GM19193 (cell line): ENCODE results near the gene IL1RAPL1.

ENCODE experiments used
- POLR2A ChIP-seq: IDR thresholded peaks from 4 replicates; pipeline ENCODE4 v1.6.1; 2011; ENCODE audit not compliant: insufficient read depth, insufficient read length; ENCODE audit errors: extremely low read depth

Gene IL1RAPL1

DNA sequence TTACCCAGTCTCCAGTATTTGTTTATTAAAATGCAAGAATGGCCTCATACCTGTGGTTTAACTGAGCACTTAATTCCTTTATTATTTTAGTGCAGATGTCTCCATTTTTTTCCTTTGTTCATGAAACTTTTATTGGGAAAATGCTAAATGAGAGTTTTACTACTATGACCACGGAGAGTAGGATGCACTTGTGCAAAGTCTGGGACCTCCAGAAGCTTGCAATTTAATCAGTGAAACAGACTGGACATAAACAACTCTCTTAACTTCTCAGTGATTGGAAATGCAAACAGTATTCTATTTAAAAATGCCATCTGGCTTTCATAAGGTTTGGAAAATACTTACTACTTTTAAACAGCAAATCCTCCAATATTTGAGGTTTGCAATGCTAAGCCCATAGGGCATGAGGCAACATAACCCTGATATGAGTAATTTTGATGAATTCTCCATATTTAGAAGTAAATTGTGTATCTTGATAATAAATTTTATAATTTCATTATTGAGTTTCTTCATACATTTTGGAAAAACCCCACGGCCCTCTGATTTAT is 909.5 kb downstream of the IL1RAPL1 start:
- TF ChIP-seq POLR2A: no peak

DNA sequence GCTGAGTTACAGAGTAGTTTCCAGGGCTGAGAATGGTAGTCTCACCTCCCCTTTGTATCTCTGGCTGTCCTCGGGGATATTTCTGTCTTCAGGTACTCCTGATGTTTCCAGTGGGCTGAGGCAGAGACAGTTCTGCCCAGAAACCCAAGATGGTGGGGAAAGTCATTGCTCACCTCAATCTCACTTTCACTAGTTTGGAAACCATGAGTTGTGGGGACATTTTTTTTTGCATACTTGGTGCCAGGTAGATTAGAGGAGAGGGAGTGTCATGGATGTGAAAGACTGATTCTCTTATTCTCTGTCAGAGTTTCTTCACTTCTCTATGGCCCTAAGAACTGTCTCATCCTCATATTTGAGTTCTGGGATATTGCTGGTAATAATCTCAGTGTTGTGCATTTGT is 919.5 kb downstream of the IL1RAPL1 start:
- no peak for TF ChIP-seq POLR2A

DNA sequence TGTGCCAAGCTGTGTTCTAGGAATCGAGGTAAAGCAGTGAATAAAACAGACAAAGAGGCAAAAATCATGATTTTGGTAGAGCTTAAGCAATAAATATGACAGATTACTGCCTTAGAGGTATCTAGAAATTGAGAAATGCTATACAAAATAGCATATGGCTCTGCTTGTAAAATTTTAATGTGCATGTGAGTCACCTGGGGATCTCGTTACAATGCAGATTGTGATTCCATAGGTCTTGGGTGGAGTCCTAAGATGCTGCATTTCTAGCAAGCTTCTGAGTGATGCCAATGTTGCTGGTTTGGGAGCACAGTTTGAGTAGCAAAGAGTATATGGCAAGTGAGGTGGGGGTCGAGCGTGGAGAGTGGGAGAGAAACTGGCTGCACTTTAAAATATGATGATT is 930.9 kb downstream of the IL1RAPL1 start:
- no peak for TF ChIP-seq POLR2A

DNA sequence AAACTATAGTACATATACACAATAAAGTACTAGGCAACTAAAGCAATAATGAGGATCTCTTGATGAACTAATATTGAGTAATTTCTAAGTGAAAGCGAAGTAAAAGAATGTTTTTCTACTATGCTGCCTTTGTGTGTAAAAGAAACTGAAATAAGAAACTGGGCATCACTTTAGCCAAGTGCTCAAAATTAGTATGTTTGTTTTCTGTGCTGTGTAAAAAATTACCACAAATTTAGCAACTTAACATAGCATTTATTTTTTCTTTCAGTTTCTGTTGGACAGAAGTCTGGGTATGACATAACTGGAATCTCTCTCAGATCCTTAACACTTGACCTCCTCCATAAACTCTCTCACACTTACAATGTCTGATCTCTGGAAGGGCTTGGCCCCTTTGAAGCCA is 941.0 kb downstream of the IL1RAPL1 start:
- no peak for TF ChIP-seq POLR2A

DNA sequence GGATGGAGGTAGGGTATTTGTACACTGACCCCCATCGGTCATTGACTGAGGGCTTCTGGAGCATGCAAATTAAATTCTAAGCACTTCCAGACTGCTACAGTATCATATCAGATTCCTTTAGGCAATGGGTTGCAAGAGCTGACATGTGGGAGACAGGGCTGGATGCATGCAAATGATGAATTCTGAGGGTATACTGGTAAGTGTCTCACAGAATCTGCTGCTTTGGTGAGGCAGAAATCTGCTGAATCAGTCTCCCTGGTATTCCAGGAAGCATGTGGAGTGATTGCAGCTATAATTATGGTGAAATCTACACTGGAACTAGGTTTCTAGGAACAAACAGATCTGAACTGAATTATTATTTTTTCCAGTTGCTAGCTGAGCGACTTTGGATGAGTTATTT is 943.3 kb downstream of the IL1RAPL1 start:
- TF ChIP-seq POLR2A: no peak

DNA sequence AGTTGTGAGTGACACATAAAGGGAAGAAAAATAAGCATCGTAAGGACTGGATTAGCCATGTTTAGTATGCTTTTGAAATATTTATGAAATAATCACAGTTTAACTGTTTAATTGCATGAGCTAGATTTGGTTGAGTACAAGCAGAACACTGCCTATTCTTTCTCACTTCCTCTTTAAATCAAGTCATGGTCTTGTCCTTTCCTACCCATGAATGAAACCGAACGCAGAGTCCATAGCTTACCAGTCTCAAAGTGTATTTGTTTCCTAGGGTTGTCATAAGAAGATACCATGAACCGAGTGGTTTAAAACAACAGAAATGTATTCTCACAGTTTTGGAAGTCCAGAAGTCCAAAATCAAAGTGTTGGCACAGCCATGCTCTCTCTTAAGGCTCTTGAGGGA is 944.1 kb downstream of the IL1RAPL1 start:
- TF ChIP-seq POLR2A: no peak

DNA sequence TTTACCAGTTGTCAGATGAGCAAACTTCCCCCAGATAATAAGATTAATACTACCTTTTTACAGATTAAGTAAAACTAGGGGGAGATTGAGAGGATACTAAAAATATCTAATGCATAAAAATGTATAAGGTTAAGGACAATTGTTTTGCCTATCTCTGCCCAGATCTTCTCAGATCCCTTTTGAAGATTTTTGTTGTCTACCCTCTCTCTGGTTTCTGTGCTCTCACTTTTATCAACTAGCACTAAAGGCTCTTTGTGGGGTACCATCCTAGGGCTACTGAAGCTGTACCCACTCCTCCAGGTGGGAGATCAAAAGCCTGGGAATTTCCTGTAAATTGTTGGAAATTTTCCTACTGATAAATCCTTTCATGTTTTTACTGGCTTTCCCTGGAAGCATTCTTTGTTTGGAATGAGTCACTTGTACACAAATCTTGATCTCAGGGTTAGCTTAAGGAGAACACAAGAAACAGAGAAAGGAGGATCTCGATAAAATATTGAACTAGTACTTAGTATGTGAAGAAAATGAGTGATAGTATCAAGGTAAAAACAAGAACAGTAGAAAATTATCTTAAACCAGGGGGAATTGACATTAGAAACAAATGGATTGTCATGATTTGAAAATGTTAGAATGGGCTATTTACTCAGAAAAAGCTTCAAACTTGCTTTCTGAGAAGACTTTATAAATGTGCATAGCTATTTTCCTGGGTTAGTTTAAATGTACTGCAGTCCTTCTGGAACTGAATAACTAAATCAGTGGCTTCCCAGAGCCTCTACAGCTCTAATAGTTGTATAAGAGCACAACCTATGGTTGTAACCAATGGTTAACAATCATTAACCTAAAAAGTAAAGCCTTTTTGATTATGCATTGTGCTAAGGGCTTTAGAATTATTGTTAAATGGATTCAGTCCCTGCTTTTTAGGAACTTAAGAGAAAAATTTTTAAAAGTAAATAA is 948.2 kb downstream of the IL1RAPL1 start:
- no peak for TF ChIP-seq POLR2A

DNA sequence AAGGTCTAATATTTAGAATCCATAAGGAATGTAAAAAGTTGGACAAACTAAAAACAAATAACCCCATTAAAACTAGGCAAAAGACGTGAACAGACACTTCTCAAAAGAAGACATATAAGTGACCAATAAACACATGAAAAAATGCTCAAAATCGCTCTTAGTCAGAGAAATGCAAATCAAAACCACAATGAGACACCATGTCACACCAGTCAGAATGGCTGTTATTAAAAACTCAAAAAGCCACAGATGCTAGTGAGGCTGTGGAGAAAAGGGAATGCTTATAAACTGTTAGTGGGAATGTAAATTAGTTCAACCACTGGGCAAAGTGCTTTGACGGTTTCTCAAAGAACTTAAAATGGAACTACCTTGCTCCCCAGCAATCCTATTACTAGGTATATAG is 953.8 kb downstream of the IL1RAPL1 start:
- TF ChIP-seq POLR2A: no peak

DNA sequence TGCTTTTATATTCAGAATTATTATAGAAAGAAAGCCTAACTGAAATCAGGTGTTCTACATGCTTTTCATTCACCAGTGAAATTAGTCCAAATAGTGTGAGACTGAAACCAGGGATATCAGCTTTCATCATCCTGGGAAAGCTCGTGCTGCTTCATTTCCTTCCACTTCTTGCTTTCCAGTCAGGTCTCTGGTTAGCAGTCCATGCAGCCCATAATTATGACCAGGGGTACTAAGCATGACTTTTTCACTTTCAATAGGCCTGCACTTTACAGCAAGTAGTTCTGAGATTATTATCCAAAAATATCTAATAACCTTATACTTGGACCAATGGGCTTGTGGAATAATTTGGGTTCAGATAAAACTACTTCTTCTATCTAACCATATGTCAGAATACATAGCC is 954.9 kb downstream of the IL1RAPL1 start:
- TF ChIP-seq POLR2A: no peak

DNA sequence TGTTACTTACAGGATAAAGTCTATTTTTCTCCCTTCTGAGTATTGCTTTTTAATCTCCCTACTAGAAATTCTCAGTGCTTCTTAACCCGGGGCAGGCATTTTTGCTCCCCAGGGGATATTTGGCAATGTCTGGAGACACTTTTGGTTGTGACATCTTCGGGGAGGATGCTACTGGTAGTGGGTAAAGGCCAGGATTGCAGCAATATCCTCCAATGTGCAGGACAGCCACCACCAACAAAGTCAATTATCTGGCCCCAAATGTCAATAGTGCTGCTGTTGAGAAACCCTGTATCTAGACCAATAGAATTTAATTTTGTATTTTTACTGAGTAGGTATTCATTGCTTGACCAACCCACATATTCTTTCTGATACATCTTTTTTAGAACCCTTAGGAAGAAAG is 958.6 kb downstream of the IL1RAPL1 start:
- TF ChIP-seq POLR2A: no peak

DNA sequence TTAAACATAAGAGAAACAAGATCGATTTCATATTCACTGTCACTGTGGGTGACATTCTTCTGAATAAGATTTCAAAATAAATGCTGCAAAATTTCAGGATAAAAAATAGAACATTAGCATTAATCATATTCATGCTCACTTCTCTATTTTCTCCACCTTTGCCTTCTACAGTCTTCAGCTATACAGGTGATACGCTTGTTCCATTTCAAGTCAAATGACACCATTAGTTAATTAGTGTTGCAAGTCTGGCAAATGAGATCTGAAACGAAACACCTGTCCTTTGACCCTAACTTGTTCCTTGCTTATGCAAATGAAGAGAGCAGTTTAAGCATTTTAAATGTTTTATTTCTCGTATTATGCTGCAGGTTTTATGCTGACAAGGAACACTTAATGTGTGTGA is 960.6 kb downstream of the IL1RAPL1 start:
- TF ChIP-seq POLR2A: no peak

DNA sequence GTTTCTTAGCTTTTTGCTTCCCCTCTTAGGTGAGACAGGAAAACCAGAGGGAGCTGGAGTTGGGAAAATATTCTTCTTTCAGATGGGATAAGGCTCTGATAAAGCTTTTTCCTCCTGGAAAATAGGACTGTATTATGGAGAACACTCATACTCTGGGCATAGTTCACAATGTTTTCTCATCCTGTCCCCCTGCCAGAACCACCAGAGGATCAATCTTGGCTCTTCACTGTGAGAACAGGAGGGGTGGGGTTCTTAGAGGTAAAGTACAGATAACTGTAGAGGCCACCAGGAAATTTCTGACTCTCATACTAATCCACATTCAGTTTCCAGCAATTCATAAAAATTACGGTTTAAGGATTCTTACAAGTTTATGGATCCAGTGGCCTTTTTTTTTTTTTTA is 966.3 kb downstream of the IL1RAPL1 start:
- TF ChIP-seq POLR2A: no peak

DNA sequence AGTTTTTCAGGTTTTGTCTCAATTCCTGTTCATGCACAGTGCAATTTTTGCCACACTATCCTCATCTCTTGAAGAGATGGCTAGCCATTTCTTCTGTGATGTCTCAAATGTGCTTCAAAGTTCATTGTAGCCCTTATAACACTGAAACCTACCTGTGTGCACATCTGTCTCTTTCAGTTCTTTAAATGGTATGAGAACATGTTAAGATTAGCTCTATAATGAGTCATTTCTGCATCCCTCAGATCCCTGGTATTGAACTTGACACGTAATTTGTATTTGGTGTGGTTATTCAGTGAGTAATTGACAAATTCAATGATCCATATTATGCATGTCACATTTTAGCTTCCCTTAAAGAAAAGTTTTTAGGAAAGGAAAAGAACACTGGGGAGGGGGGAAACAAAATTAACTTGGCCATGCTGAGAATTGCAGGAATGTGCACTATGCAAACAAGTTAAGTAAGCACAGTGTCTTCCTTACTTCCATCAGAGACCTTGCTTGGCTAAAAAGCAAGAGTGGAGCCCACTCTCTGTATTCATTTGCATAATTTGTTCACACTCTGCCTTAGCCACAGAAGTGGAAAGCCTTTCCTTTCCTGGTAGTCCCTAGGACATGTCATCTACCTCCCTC is 968.3 kb downstream of the IL1RAPL1 start:
- TF ChIP-seq POLR2A: no peak

DNA sequence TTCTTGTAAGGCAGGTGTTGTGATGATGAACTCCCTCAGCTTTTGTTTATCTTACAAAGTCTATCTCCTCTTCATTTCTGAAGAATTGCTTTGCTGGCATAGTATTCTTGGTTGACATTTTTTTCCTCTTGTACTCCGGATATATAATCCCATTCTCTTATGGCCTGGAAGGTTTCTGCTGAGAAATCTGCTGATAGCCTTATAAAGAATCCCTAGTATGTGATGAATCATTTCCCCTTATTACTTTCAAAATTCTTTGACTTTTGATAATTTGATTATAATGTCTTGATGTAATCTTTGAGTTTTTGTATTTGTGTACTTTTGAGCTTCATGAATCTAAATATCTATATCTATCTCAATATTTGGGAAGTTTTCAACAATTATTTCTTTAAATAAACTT is 972.8 kb downstream of the IL1RAPL1 start:
- TF ChIP-seq POLR2A: no peak

DNA sequence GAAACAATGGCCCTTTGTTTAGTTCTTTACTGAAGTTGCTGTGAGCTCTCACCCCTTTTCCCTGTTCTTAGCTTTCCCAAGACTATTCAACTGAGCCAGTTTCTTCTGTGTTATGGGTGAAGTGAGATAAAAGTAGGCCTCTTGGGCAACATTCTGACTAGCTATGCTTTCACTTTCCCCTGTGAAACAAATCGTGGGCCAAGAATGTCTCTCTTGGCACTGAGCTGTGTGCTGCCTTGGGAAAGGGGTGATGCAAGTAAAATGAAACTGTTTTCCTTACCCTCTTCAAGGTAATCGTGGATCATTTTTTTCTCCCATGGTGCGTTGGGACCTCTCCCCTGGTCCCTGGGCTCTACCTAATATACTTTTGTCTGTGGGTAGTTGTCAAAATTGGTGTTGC is 974.2 kb downstream of the IL1RAPL1 start:
- TF ChIP-seq POLR2A: no peak

DNA sequence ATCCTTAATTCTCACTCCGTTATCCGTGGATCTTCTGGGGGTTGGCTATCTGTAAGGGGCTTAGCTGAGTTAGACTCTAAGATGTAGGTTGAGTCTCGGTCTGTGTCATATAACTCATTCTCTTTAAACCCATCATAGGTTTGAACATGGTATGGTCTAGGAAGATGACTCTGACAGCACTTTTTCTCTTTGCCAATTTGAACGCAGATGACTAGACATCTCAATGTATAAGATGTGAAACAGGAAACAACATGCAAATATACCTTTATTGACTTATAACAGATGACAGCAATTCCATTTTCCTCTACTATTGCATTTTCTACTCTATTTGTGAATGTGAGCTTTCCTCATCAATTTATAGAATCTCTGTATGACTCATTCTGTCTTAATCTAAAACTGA is 993.3 kb downstream of the IL1RAPL1 start:
- TF ChIP-seq POLR2A: no peak
